Aorta (tissue), 5 donors: ENCODE results near the gene CACNG8. TPM values are rescaled to one million over a fixed set of nuclear protein-coding genes. Genes with fewer than 3 reads are reported as not detected.

Experiments
- ATAC-seq: fragments of 200-7000 bp; cut with Tn5 transposase; one replicate; pipeline ENCODE4 v1.9.1; 2022; ENCODE audit warnings: moderate library complexity; ENCODE audit not compliant: low FRiP score
- DNase-seq, 2 donors: peaks; one replicate each; pipeline ENCODE4 v3.0.0-alpha.2; 2020
- H3K27ac ChIP-seq, 2 donors: one replicate each; pipeline ENCODE4 v1.5.1; 2013; ENCODE audit warnings: low read length in 2 of 2, mild to moderate bottlenecking in 2 of 2, moderate library complexity in 2 of 2, control low read depth in 1 of 2, inconsistent platforms in 1 of 2, low read depth in 1 of 2
- H3K27me3 ChIP-seq, 2 donors: one replicate each; pipeline ENCODE4 v1.6.1; 2013; ENCODE audit warnings: control low read depth in 1 of 2, low read length in 1 of 2, mild to moderate bottlenecking in 1 of 2, moderate library complexity in 1 of 2; ENCODE audit not compliant: insufficient read depth in 2 of 2, control insufficient read depth in 1 of 2
- H3K36me3 ChIP-seq, 2 donors: one replicate each; pipeline ENCODE4 v1.6.1; 2013; ENCODE audit warnings: control low read depth in 1 of 2, low read length in 1 of 2, mild to moderate bottlenecking in 1 of 2; ENCODE audit not compliant: insufficient read depth in 2 of 2, control insufficient read depth in 1 of 2
- H3K4me1 ChIP-seq, 2 donors: one replicate each; pipeline ENCODE4 v1.6.1; 2013; ENCODE audit warnings: low read length in 2 of 2, control low read depth in 1 of 2, mild to moderate bottlenecking in 1 of 2, moderate library complexity in 1 of 2; ENCODE audit not compliant: insufficient read depth in 2 of 2, control insufficient read depth in 1 of 2
- H3K4me3 ChIP-seq, 2 donors: one replicate each; pipeline ENCODE4 v1.5.1; 2013; ENCODE audit warnings: low read length in 2 of 2, control low read depth in 1 of 2, mild to moderate bottlenecking in 1 of 2
- H3K9me3 ChIP-seq: one replicate; pipeline ENCODE4 v1.6.1; 2013; ENCODE audit warnings: mild to moderate bottlenecking, low read length; ENCODE audit not compliant: control insufficient read depth
- WGBS, 2 donors: extraction: QIAGEN DNeasy Blood & Tissue Kit; methylation state at CpG; one replicate each; pipeline ENCODE4 v1.1.7; 2013; 5-methylcytosine and 5-hydroxymethylcytosine counted together
- intact Hi-C, 2 donors: fragments of 100-400 bp; cut with DNase I; formaldehyde crosslinking; loops; one replicate each; pipeline versions ENCODE4 v1.14.2 to v1.15.0; 2022
- polyA plus RNA-seq, 2 donors: library from polyadenylated mRNA; stranded (reverse); fragments of 200-250 nt; gene quantifications; one replicate each; pipeline ENCODE4 v1.2.3, GENCODE V29; 2013
- total RNA-seq, 2 donors: library from RNA; stranded (reverse); fragmentation: NEBNext Ultra II Directional; extraction: Animal tissue kit (Norgen Biotek cat#: 25700); gene quantifications; one replicate each; pipeline ENCODE4 v1.2.1, GENCODE V29; 2021
- donor health status: healthy with polysubstance abuse.
- donor health status: Bipolar disorder and iron deficiency.
- donor health status: DM: no; HTN: no; CAD: no.
- donor health status: DM: no; HTN: no; CAD: no.
- donor health status: DM: yes; HTN: yes; CAD: no.

Gene CACNG8
- total and polyA plus RNA-seq, 4 donors: under 0.01 to 0.33 (median 0.14) TPM

DNA sequence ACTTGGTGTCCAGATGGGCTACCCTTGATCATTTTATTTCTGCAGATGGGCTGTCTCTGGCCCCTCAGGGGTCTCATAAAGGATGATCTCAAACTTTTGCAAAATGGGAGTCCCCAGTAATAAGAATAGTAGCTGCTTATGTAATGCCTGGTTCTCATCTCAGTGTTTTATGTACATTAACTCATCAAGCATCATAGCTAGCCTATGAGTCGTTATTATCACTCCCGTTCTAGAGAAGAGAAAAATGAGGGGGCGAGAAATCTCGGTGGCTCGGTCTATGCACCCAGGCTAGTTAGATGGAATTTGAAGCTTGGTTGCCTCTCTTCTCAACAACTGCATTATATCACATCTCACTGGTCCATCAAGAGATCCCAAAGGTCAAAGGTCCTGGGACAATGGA, 32.1 kb downstream of the CACNG8 start:
- 69 to 77% methylated on average over 5 of the region's 5 CpGs for WGBS, 2 donors
- intact Hi-C loops: no loop called here
- no peaks in the 10 kb centered on the region for H3K27me3 ChIP-seq

DNA sequence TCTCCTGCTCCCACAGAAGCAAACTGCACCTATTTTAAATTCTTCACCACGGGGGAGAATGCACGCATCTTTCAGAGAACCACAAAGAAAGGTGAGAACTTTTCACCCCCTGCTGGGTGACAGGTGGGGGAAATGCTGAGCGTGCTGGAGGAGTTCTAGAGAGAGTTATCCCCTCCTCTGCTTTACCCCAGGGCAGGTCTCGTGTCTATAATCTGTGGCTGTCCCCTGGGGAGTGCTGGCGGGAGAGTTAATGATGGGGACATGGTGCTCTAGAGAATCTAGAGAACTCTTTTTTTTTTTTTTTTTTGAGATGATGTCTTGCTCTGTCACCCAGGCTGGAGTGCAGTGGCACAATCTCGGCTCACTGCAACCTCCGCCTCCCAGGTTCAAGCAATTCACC, 35.5 kb downstream of the CACNG8 start:
- no peaks in the 10 kb centered on the region for H3K36me3 ChIP-seq
- peaks cover 0 to 2% of the 10 kb centered on the region in 2 donors for H3K27me3 ChIP-seq
- no peak overlapping the region for H3K4me3 ChIP-seq
- no peak overlapping the region for H3K27ac ChIP-seq
- DNase-seq (no peak), ATAC-seq (no peak)
- 45 to 49% methylated on average over 7 of the region's 7 CpGs for WGBS, 2 donors
- no peaks in the 10 kb centered on the region for H3K4me1 ChIP-seq
- peaks cover 1% of the 10 kb centered on the region for H3K9me3 ChIP-seq
- intact Hi-C loops: no loop called here

More for the DNA sequence above, 32.1 kb downstream of the CACNG8 start:
- Histone ChIP-seq H3K27ac (no peak overlapping the region), H3K36me3 (no peaks in the 10 kb centered on the region), H3K9me3 (peaks cover 1% of the 10 kb centered on the region), H3K4me1 (no peaks in the 10 kb centered on the region), H3K4me3 (no peak overlapping the region)
- DNase-seq (no peak), ATAC-seq (no peak)

DNA sequence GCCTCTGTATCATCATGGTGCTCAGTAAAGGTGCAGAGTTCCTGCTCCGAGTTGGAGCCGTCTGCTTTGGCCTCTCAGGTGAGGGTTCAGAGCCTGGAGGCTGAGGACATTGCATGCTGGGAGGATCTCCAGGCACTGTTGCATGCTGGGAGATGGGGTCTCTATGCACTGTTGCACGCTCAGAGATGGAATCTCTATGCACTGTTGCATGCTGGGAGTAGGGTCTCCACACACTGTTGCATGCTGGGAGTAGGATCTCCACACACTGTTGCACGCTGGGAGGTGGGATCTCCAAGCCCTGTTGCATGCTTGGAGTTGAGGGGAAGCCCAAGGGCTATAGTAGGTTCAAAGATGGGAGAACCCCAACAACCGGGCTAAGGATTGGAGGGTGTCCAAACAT, 37.0 kb downstream of the CACNG8 start:
- intact Hi-C loops: no loop called here
- H3K36me3 ChIP-seq: no peaks in the 10 kb centered on the region
- H3K9me3 ChIP-seq: peaks cover 1% of the 10 kb centered on the region
- H3K4me3 ChIP-seq: no peak overlapping the region
- DNase-seq (no peak), ATAC-seq (no peak)
- peaks cover 0 to 2% of the 10 kb centered on the region in 2 donors for H3K27me3 ChIP-seq
- no peaks in the 10 kb centered on the region for H3K4me1 ChIP-seq
- WGBS, 2 donors: 77 to 78% methylated on average over 5 of the region's 5 CpGs
- no peak overlapping the region for H3K27ac ChIP-seq

DNA sequence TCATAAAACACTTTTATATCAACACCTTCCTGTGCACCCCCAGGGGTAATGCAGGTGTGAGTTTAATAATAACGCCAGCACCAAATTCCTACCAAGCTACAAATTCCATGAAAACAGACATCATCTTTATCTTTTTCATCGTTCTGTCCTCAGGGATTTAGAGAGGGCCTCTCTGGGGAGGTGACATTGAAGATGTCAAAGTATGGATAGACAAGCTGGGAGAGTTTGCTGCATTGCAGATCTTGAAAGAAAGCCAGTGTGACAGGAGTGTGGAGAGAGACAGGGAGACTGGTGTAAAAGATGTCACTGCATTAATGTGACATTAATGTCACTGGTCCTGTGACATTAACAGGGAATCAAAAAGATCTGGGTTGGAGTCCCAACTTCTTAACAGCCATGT, 38.8 kb downstream of the CACNG8 start:
- DNase-seq: no peak
- no peak for ATAC-seq
- Histone ChIP-seq H3K27me3 (peaks cover 0 to 2% of the 10 kb centered on the region in 2 donors), H3K27ac (no peak overlapping the region), H3K4me1 (no peaks in the 10 kb centered on the region), H3K9me3 (peaks cover 1% of the 10 kb centered on the region), H3K4me3 (no peak overlapping the region), H3K36me3 (no peaks in the 10 kb centered on the region)
- intact Hi-C loops: no loop called here
- WGBS, 2 donors: 83 to 92% methylated on average over 2 of the region's 2 CpGs

DNA sequence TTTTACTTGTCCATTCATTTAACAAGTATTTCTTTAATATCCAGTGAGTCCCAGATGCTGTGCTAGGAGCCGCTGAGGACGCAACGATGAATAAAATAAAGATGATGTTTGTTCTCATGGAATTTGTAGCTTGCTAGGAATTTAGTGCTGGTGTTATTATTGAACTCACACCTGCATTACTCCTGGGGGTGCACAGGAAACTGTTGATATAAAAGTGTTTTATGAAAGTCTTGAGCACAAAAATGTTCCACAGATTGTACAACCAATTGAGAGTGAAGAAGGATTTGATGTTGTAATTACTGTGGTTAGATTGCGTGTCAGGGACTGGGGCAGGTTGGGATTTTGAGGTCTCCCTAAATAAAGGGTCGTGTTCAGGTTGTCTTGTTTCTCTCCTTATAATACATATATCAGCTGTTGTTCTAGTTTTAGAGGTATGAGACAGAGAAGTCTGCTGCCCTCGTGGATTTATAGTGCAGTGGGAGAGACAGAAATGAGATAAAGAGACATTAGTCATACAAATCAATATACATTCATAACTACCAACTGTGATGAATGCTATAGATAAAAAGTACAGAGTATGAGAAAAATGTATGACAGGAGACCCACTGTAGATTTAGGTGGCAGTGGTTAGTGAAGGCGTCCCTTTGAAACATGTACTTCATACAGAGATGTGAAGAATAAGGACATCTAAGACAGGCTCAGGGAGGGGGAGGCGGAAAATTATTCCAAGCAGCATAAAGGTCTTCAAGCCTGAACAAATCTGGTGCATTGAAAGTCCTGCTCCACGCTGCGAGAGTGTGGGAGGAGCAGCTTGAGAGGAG, 40.0 kb downstream of the CACNG8 start:
- H3K9me3 ChIP-seq: peaks cover 1% of the 10 kb centered on the region
- intact Hi-C loops: no loop called here
- no peak for ATAC-seq

DNA sequence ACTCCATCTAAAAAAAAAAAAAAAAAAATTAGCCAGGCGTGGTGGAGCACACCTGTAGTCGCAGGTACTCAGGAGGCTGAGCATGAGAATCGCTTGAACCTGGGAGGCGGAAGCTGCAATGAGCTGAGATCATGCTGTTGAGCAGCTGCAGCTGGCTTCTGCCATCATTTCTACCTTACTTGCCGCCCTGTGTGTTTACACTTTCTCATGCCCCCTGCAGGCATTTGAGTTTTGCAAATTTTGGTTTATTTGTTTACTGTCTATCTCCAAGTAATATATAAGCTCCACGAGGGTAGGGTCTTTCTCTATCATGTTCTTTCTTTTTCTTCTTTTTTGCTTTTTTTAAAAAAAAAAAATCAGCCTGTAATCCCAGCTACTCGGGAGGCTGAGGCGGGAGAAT, 46.7 kb downstream of the CACNG8 start:
- DNase-seq: no peak
- intact Hi-C loops: no loop called here
- WGBS, 2 donors: 80 to 82% methylated on average over 8 of the region's 8 CpGs

More for the DNA sequence above, 40.0 kb downstream of the CACNG8 start:
- DNase-seq: no peak
- H3K36me3 ChIP-seq: no peaks in the 10 kb centered on the region
- peaks cover 0 to 2% of the 10 kb centered on the region in 2 donors for H3K27me3 ChIP-seq
- H3K4me3 ChIP-seq: no peak overlapping the region
- WGBS, 2 donors: 71 to 73% methylated on average over 10 of the region's 10 CpGs
- no peaks in the 10 kb centered on the region for H3K4me1 ChIP-seq
- H3K27ac ChIP-seq: no peak overlapping the region

DNA sequence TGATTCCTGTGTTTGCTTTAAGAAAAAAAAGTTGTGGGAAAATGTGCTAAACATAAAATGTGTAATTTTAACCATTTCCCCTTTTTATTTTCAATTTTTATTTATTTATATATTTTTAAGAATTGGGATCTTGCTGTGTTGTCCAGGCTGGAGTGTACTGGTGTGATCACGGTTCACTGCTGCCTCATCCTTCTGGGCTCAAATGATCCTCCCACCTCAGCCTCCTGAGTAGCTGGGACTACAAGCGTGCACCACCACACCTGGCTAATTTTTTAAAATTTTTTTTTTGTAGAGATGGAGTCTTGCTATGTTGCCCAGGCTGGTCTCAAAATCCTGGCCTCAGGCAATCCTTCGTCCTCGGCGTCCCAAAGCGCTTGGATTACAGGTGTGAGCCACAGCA, 47.7 kb downstream of the CACNG8 start:
- Histone ChIP-seq H3K9me3 (peaks cover 2% of the 10 kb centered on the region), H3K36me3 (no peaks in the 10 kb centered on the region), H3K4me3 (no peak overlapping the region), H3K27ac (no peak overlapping the region), H3K4me1 (no peaks in the 10 kb centered on the region), H3K27me3 (no peaks in the 10 kb centered on the region)
- DNase-seq (no peak), ATAC-seq (no peak)
- 92% methylated on average over 6 of the region's 6 CpGs for WGBS, 2 donors
- intact Hi-C loops: no loop called here

More for the DNA sequence above, 46.7 kb downstream of the CACNG8 start:
- no peaks in the 10 kb centered on the region for H3K4me1 ChIP-seq
- no peaks in the 10 kb centered on the region for H3K36me3 ChIP-seq
- H3K27ac ChIP-seq: no peak overlapping the region
- ATAC-seq: no peak
- H3K4me3 ChIP-seq: no peak overlapping the region
- H3K9me3 ChIP-seq: no peaks in the 10 kb centered on the region
- H3K27me3 ChIP-seq: no peaks in the 10 kb centered on the region

DNA sequence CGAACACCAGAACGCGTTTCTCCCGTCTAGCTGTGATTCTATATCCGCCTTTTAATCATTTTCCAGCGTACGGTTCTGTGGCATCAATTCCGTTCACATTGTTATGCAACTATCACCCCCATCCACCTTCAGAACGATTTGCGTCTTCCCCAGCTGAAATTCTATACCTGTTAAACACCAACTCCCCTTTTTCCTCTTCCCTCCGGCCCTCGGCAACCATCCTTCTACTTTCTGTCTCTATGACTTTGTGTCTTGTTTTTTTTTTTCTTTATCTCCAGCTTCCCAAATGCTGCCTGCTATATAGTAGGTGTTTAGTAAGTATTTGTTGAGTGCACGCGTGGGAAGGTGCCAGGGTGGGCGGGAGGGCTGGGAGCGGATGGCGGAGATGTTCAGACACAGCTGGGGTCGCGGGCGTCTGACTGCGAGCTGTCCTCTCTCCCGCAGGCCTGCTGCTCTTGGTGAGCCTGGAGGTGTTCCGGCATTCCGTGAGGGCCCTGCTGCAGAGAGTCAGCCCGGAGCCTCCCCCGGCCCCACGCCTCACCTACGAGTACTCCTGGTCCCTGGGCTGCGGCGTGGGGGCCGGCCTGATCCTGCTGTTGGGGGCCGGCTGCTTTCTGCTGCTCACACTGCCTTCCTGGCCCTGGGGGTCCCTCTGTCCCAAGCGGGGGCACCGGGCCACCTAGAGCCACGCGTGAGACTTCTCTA, 48.9 kb downstream of the CACNG8 start:
- H3K27me3 ChIP-seq: no peaks in the 10 kb centered on the region

DNA sequence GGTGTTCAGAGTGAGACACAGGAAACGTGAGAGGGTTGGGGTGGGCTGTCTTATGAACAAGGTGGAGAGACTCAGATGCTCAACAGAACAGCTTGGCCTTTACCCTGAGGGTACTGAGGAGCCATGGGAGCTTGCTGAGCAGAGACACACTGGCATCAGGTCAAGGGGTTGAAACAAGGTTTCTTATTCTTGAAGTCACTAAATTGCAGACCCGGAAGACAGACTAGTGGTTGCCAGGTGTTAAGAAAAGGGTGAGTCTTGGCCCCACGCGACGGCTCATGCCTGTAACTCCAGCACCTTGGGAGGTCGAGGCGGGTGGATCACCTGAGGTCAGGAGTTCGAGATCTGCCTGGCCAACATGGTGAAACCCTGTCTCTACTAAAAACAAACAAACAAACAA, 51.1 kb downstream of the CACNG8 start:
- intact Hi-C loops: no loop called here
- H3K9me3 ChIP-seq: peaks cover 4% of the 10 kb centered on the region
- 82% methylated on average over 8 of the region's 8 CpGs for WGBS, 2 donors
- no peaks in the 10 kb centered on the region for H3K36me3 ChIP-seq
- ATAC-seq (no peak), DNase-seq (no peak)
- no peak overlapping the region for H3K27ac ChIP-seq
- H3K4me3 ChIP-seq: no peak overlapping the region
- no peaks in the 10 kb centered on the region for H3K27me3 ChIP-seq
- H3K4me1 ChIP-seq: no peaks in the 10 kb centered on the region

More for the DNA sequence above, 48.9 kb downstream of the CACNG8 start:
- ATAC-seq (no peak), DNase-seq (no peak)
- Histone ChIP-seq H3K9me3 (peaks cover 2% of the 10 kb centered on the region), H3K4me3 (no peak overlapping the region), H3K27ac (no peak overlapping the region), H3K4me1 (no peaks in the 10 kb centered on the region), H3K36me3 (no peaks in the 10 kb centered on the region)
- intact Hi-C loops: no loop called here
- WGBS, 2 donors: 26% methylated on average over 36 of the region's 36 CpGs
